Measurements from ENCODE around the gene ALLC.

Gene ALLC

DNA sequence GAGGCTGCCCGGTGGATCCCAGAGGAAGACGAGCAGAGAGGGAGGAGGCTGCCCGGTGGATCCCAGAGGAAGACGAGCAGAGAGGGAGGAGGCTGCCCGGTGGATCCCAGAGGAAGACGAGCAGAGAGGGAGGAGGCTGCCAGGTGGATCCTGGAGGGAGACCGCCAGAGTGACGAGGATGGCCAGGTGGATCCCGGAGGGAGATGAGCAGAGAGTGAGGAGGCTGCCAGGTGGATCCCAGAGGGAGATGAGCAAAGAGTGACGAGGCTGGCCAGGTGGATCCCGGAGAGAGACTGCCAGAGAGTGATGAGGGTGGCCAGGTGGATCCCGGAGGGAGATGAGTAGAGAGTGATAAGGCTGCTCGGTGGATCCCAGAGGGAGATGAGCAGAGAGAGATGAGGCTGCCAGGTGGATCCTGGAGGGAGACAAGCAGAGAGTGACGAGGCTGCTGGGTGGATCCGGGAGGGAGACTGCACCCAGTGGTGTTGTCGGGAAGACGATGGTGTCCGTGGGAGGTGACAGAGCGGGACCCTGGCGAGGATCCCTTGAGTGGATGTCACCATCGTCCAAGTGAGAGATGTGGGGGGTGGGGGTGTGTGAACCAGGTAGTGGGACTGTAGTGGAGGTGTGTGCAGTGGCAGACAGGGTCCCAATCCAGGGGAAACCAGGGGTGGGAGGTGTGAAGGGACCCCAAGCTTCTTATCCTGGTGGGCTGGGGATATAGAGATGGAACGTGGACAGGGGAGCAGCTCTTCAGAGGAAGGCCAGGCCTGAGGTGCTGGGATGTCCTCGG lies 67.7 kb downstream of the ALLC start:
- no peak for ATAC-seq

GRCh38 chr2:3726511-3726910 lies 68.5 kb downstream of the ALLC start:
- no peak for ATAC-seq
- no peak for DNase-seq

More for the DNA sequence above, 67.7 kb downstream of the ALLC start:
- no peak for DNase-seq

DNA sequence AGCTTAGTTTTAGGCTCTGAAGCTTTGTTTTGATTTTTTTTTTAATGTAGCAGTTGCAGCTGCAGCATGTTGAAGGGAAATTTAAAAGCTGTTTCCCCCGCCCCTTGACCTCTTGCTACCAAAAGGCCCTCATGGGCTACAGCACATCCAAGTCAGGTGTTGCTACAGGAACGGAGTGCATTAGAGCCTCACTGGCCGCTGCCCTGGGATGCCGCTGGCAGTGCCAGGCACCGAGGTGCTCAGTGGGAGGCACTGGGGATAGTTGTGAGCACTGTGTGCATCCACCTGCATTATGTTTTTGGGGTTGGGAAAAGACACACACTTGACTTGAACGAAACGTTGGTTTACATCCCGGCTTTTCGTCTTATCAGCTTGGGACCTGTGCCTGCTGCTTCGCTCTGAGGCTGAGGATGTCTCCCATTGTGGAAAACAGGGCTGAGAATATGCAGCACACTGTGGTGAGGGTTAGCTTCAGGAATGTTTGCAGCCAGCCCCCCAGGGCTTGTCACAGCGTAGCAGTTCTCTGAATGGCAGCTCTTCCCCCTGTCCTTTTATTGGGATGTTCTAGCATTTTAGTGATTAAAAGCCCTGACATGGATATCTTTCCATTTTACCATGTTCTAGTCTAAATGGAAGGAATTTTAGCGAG lies 69.5 kb downstream of the ALLC start:
- ATAC-seq (no peak), DNase-seq (no peak)

DNA sequence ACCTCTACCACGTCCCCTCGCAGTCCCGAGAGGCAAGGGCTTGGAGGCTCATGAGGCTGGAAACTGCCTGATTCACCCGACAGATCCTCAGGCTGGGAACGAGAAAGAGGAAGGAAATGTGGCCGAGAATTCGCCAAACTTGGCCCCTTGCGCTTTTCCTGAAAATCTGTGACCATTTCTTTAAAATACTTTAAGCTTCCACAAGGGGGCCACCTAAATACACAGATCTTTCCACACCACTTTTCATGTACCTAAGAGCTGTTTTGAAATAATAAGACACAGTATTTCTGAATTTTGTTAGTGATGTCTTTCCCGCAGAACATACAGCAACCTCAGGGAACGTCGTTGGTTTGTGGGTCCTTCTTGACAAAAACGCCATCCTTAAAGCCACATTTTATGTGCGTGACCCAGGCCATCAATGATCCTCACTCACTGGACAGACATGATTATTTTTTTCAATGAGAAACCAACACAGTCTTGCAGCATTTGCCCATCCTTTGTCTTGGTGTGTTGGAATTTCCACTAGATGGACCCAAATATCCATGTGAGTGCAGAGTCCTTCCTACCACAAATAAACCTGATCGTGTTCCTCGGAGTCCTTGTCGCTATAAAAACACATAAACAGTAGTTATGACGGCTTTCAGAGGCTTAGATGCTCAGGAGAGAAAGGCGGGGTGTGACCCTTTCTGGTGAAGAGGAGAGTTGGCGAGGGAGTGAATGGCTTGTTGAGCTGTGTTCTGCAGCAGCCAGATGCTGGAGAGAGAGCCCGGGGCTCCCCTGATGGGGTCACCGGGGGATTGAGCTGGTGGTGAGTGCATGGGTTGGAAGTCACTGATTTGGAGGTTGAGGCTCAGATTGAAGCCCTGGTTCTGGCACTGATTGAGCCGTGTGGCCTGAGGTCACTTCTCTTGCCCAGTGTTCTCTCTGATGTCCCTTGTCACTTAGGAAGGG lies 70.4 kb downstream of the ALLC start:
- DNase-seq (no peak), ATAC-seq (no peak)

DNA sequence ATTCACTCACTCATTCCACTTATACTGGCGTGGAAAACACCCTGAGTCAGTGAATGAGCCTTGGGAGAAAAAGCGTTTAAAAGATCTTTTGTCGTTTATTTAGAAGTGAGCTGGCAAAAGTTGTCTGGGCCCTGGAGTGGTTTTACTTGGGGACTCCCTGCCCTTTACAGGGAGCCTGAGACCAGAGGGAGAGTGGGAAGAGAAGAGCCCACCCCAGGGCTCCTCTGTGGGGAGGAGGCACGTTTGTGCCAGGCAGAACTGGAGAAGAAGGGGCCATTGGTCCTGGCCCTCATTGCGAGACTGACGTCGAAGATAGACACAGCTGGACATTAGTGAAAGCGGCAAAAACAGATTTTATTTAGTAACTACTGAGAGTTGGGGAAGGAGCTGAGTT lies 71.1 kb downstream of the ALLC start:
- no peak for DNase-seq
- ATAC-seq, result no peak

DNA sequence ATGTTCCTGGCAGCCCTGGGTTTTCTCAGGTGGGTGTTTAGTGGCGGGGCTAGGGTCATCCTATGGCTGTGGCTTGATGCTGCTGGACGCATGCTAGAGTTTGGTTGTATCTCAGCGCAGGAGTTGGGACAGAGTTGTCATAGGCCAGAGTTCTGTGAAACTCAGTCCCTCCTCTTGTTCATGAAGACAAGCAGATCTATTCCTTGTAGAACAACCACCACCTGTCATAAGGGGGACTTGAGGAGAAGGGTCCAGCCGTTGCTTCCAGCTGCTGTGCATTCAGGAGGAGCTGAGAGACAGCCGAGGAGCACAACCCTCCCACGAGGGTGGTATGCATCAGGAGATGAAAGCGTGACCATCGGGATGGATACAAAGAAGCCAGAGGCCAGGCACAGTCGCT lies 71.8 kb downstream of the ALLC start:
- ATAC-seq (no peak), DNase-seq (no peak)

DNA sequence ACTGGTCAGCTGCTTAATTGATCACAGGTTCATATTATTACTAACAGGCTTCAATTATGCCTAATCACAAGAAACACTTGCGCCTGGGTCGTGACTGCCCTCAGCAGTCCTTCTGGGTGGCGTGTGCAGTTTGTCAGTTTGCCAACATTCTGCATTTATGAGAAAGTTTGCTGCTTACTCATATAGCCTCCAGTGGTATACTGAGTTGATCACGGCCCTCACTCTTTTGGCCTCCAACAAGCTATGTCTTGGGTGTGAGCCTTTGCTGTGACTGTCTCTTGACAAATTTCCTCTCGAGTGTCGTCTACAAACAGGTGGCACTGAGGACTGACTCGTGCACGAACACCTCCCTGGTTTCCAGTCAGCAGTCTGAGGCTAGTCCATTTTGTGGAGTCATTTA lies 72.6 kb downstream of the ALLC start:
- DNase-seq (no peak), ATAC-seq (no peak)

- DNase-seq, result no peak
- ATAC-seq, result no peak
Observed at GRCh38 chr2:3731829-3732228, 73.8 kb downstream of the ALLC start.

GRCh38 chr2:3736112-3736511 lies 78.1 kb downstream of the ALLC start:
- DNase-seq, result no peak
- no peak for ATAC-seq

DNA sequence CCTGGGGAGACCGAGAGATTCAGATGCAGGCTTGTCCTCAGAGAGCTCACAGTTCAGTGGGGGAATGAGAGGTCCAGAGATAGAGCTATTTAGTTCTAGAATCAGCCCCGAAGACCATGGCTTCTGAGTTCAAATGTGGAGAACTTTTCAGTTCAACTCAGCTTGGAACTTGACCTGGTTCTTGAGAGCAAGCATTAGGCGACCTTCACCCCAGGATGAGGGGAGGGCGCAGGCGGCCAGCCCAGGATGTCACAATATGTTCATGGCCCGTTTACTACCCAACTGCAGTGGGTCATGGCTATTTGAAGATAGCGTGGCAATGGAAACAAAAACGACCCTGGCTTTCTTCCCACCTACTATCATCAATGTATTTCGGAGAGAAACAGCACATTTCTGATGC lies 79.1 kb downstream of the ALLC start:
- ATAC-seq, result no peak
- no peak for DNase-seq

GRCh38 chr2:3738454-3738853 lies 80.5 kb downstream of the ALLC start:
- ATAC-seq (no peak), DNase-seq (peak; percentile 15)

- no peak for ATAC-seq
Observed at GRCh38 chr2:3739313-3739712, 81.3 kb downstream of the ALLC start.

GRCh38 chr2:3741396-3741795 lies 83.4 kb downstream of the ALLC start:
- ATAC-seq (no peak), DNase-seq (no peak)

More at GRCh38 chr2:3739313-3739712, 81.3 kb downstream of the ALLC start:
- no peak for DNase-seq

- no peak for ATAC-seq
Observed at GRCh38 chr2:3741867-3742602, 84.0 kb downstream of the ALLC start.

GRCh38 chr2:3742743-3743508 lies 84.9 kb downstream of the ALLC start:
- no peak for ATAC-seq
- DNase-seq, result no peak

More at GRCh38 chr2:3741867-3742602, 84.0 kb downstream of the ALLC start:
- DNase-seq, result no peak

GRCh38 chr2:3743951-3744555 lies 86.1 kb downstream of the ALLC start:
- no peak for DNase-seq
- no peak for ATAC-seq

DNA sequence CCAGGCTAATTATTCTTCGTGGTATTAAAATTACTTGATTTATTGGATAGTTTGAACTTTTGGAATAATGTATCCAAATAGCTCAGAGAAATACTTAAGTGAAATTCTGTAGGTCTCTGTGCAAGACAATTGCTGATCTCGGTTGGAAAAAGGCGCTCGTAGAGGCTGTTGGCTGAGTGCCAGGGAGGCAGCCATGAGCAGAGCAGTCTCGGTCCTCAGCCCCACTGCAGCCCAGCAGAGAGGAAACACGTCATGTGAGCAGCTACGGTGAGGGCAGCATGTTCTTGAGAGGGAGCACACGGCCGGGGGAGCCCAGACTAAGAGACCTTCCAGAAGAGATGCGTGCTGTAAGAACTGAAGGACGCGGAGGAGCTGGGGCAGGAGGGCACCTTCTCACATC lies 87.9 kb downstream of the ALLC start:
- no peak for DNase-seq
- ATAC-seq, result no peak

DNA sequence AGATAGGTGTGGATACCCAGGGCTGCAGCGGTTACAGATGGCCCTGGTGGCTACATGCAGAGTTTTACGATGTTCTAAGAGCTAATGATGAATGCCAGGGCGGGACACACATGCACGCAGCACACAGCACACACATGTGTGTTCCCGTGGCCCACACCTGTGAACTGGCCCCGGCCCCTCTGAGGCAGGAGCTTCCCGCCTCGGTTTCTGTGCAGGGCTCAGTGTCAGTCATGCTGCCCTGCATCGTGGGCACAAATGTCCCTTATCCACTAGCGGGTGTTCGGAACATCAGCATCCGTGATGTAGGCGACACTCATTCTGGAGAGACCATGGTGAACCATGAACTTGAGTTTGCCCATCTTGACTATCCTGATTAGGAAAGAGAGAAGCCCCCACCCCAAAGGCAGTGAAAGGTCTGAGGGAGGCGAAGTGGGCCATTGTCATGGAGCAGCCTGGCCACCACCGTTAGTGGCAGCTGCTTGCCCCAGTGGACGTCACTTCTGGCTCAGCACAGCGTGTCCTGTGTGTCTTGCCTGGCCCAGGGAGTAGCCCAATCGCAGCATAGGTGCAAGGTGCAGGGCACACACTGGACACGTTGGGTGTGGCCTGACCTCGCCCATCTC lies 89.1 kb downstream of the ALLC start:
- DNase-seq (no peak), ATAC-seq (no peak)

DNA sequence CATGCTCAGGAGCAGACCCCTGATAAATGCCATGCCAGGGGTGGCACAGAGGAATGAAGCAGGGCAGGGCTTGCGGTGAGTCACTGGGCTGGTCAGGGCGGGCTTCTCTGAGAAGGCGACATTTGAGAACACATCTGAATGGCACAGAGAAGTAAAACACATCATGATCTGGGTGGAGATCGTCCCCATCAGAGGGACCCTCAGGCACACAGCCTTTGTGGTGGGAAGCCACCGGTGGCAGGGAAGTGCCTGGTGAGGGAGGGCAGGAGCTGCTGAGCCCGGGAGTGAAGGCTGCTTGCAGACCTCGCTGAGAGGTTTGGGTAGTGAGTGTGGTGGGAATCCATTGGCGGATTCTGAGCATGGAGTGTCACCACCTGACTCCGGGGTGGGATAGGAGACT lies 89.8 kb downstream of the ALLC start:
- ATAC-seq, result no peak
- DNase-seq, result no peak

- DNase-seq (no peak), ATAC-seq (no peak)
Observed at GRCh38 chr2:3749201-3749600, 91.2 kb downstream of the ALLC start.
